ENCODE results near the gene C9.
"Not testable (repeated sequence)": the region's sequence is repeated elsewhere in the genome, so short reads cannot be mapped to it uniquely, and the experiment has no call there.

Gene C9

GRCh38 chr5:39323542-39323941 lies 40.8 kb downstream of the C9 start:
- in situ Hi-C loops (cut with HindIII; ENCODE audit: low pct_ligation_motif_present, low sequenced_read_pairs), result no loop called here
- Histone ChIP-seq H3K36me3 (replicated peaks) (no peaks in the 10 kb centered on the region), H3K4me3 (ENCODE audit: low read depth, low read length) (no peak overlapping the region), H3K27ac (no peak overlapping the region), H3K27me3 (replicated peaks) (no peaks in the 10 kb centered on the region)
- TF ChIP-seq CTCF (IDR thresholded peaks at IDR 0.05; ENCODE audit: low read depth, low read length, missing control alignments), result no peak
- DNase-seq, result no peak

GRCh38 chr5:39319395-39319794 lies 44.9 kb downstream of the C9 start:
- DNase-seq, result no peak
- H3K27ac ChIP-seq, result no peak overlapping the region
- no peak overlapping the region for H3K4me3 ChIP-seq (ENCODE audit: low read depth, low read length)
- no peaks in the 10 kb centered on the region for H3K27me3 ChIP-seq (replicated peaks)
- in situ Hi-C loops (cut with HindIII; ENCODE audit: low pct_ligation_motif_present, low sequenced_read_pairs), result no loop called here
- no peak for TF ChIP-seq CTCF (IDR thresholded peaks at IDR 0.05; ENCODE audit: low read depth, low read length, missing control alignments)
- H3K36me3 ChIP-seq (replicated peaks), result no peaks in the 10 kb centered on the region

- not testable (repeated sequence) for H3K27me3 ChIP-seq (replicated peaks)
Measured at GRCh38 chr5:39316464-39316863, 47.8 kb downstream of the C9 start.

GRCh38 chr5:39315995-39316394 lies 48.3 kb downstream of the C9 start:
- TF ChIP-seq CTCF (IDR thresholded peaks at IDR 0.05; ENCODE audit: low read depth, low read length, missing control alignments), result no peak
- in situ Hi-C loops (cut with HindIII; ENCODE audit: low pct_ligation_motif_present, low sequenced_read_pairs), result no loop called here
- H3K27me3 ChIP-seq (replicated peaks), result no peaks in the 10 kb centered on the region
- no peaks in the 10 kb centered on the region for H3K36me3 ChIP-seq (replicated peaks)
- H3K27ac ChIP-seq, result no peak overlapping the region
- no peak for DNase-seq
- H3K4me3 ChIP-seq (ENCODE audit: low read depth, low read length), result no peak overlapping the region

More at GRCh38 chr5:39316464-39316863, 47.8 kb downstream of the C9 start:
- H3K4me3 ChIP-seq (ENCODE audit: low read depth, low read length); in situ Hi-C loops (cut with HindIII; ENCODE audit: low pct_ligation_motif_present, low sequenced_read_pairs); DNase-seq; H3K36me3 ChIP-seq (replicated peaks); H3K27ac ChIP-seq: not testable (repeated sequence)

GRCh38 chr5:39314591-39314990 lies 49.7 kb downstream of the C9 start:
- H3K36me3 ChIP-seq (replicated peaks), result no peaks in the 10 kb centered on the region
- H3K27ac ChIP-seq, result no peak overlapping the region
- H3K4me3 ChIP-seq (ENCODE audit: low read depth, low read length), result no peak overlapping the region
- peak; percentile 0 for TF ChIP-seq CTCF (IDR thresholded peaks at IDR 0.05; ENCODE audit: low read depth, low read length, missing control alignments)
- H3K27me3 ChIP-seq (replicated peaks), result no peaks in the 10 kb centered on the region
- DNase-seq, result no peak
- in situ Hi-C loops (cut with HindIII; ENCODE audit: low pct_ligation_motif_present, low sequenced_read_pairs), result no loop called here

- no peak for DNase-seq
- Histone ChIP-seq H3K27me3 (replicated peaks) (no peaks in the 10 kb centered on the region), H3K27ac (no peak overlapping the region), H3K4me3 (ENCODE audit: low read depth, low read length) (no peak overlapping the region), H3K36me3 (replicated peaks) (no peaks in the 10 kb centered on the region)
- no peak for TF ChIP-seq CTCF (IDR thresholded peaks at IDR 0.05; ENCODE audit: low read depth, low read length, missing control alignments)
- in situ Hi-C loops (cut with HindIII; ENCODE audit: low pct_ligation_motif_present, low sequenced_read_pairs), result no loop called here
Measured at GRCh38 chr5:39309534-39309933, 54.8 kb downstream of the C9 start.
